Measurements from ENCODE around the gene CXCL12. TPM values are rescaled to one million over a fixed set of nuclear protein-coding genes. Genes with fewer than 3 reads are reported as not detected.

CXCL12 gene
- polyA plus RNA-seq, 1 donor from 2014 or later = 0.14 TPM

- Histone ChIP-seq H3K27ac (ENCODE audit: low read length) (no peak overlapping the region), H3K4me3 (ENCODE audit: low read length) (no peak overlapping the region), H3K9me3 (ENCODE audit: low read length) (no peaks in the 10 kb centered on the region), H2AFZ (ENCODE audit: low read depth, low read length) (no peak overlapping the region), H3K36me3 (ENCODE audit: insufficient read depth, low read length) (no peaks in the 10 kb centered on the region), H3F3A (ENCODE audit: insufficient read depth, low read length, poor library complexity, severe bottlenecking) (no peaks in the 10 kb centered on the region), H3K4me2 (ENCODE audit: low read length) (no peak overlapping the region), H3K27me3 (ENCODE audit: insufficient read depth, low read depth, low read length) (no peaks in the 10 kb centered on the region), H3K79me2 (replicated peaks; ENCODE audit: insufficient read depth, low read length) (no peaks in the 10 kb centered on the region), H3K9ac (ENCODE audit: low read length) (no peak overlapping the region), H4K20me1 (ENCODE audit: insufficient read depth) (no peaks in the 10 kb centered on the region), H3K9me2 (ENCODE audit: insufficient read depth, low read length) (no peaks in the 10 kb centered on the region)
- no peak for TF ChIP-seq EZH2 (IDR thresholded peaks at IDR 0.05; ENCODE audit: borderline replicate concordance, insufficient read depth, low read length, poor library complexity, severe bottlenecking)
- TF ChIP-seq TAF1 (IDR thresholded peaks at IDR 0.05; ENCODE audit: low read depth) = no peak
- TF ChIP-seq RAD21 (conservative IDR thresholded peaks at IDR 0.05) = no peak
- no peak for TF ChIP-seq POLR2AphosphoS5 (IDR thresholded peaks at IDR 0.05)
- TF ChIP-seq REST (IDR thresholded peaks at IDR 0.05; ENCODE audit: borderline replicate concordance) = no peak
- no peak for TF ChIP-seq CTCF (IDR thresholded peaks at IDR 0.05; ENCODE audit: poor library complexity, severe bottlenecking)
- TF ChIP-seq SMC3 (conservative IDR thresholded peaks at IDR 0.05; ENCODE audit: poor library complexity) = no peak
- no peak for TF ChIP-seq EP300 (conservative IDR thresholded peaks at IDR 0.05; ENCODE audit: poor library complexity, severe bottlenecking)
- no peak for TF ChIP-seq MXI1 (conservative IDR thresholded peaks at IDR 0.05; ENCODE audit: poor library complexity, severe bottlenecking)
Measured at GRCh38 chr10:44404741-44405437, 20.0 kb upstream of the CXCL12 start.

- no peak overlapping the region for H2AFZ ChIP-seq (ENCODE audit: low read depth, low read length)
- H3K36me3 ChIP-seq (ENCODE audit: insufficient read depth, low read length) = no peaks in the 10 kb centered on the region
- H3K9ac ChIP-seq (ENCODE audit: low read length) = no peak overlapping the region
- H3K9me3 ChIP-seq (ENCODE audit: low read length) = no peaks in the 10 kb centered on the region
- H3K4me2 ChIP-seq (ENCODE audit: low read length) = no peak overlapping the region
- H3K9me2 ChIP-seq (ENCODE audit: insufficient read depth, low read length) = no peaks in the 10 kb centered on the region
- TF ChIP-seq MXI1 (conservative IDR thresholded peaks at IDR 0.05; ENCODE audit: poor library complexity, severe bottlenecking) = no peak
- TF ChIP-seq EP300 (conservative IDR thresholded peaks at IDR 0.05; ENCODE audit: poor library complexity, severe bottlenecking) = no peak
- TF ChIP-seq CTCF (IDR thresholded peaks at IDR 0.05; ENCODE audit: poor library complexity, severe bottlenecking) = no peak
- no peak for TF ChIP-seq SMC3 (conservative IDR thresholded peaks at IDR 0.05; ENCODE audit: poor library complexity)
- no peak for TF ChIP-seq EZH2 (IDR thresholded peaks at IDR 0.05; ENCODE audit: borderline replicate concordance, insufficient read depth, low read length, poor library complexity, severe bottlenecking)
- TF ChIP-seq RAD21 (conservative IDR thresholded peaks at IDR 0.05) = no peak
- H4K20me1 ChIP-seq (ENCODE audit: insufficient read depth) = no peaks in the 10 kb centered on the region
- no peak overlapping the region for H3K27ac ChIP-seq (ENCODE audit: low read length)
- no peak overlapping the region for H3K4me3 ChIP-seq (ENCODE audit: low read length)
- no peaks in the 10 kb centered on the region for H3K27me3 ChIP-seq (ENCODE audit: insufficient read depth, low read depth, low read length)
- no peaks in the 10 kb centered on the region for H3F3A ChIP-seq (ENCODE audit: insufficient read depth, low read length, poor library complexity, severe bottlenecking)
- no peaks in the 10 kb centered on the region for H3K79me2 ChIP-seq (replicated peaks; ENCODE audit: insufficient read depth, low read length)
Measured at GRCh38 chr10:44402465-44403195, 17.7 kb upstream of the CXCL12 start.
